SJCRH30 (cell line): ENCODE measurements around the gene RNU1-2. TPM values are rescaled to one million over a fixed set of nuclear protein-coding genes. Genes with fewer than 3 reads are reported as not detected.
"Not testable (repeated sequence)": the region's sequence is repeated elsewhere in the genome, so short reads cannot be mapped to it uniquely, and the experiment has no call there.

Source experiments
- DNase-seq, 2 experiments: peaks; one replicate each; pipeline ENCODE4 v3.0.0-alpha.2; 2015 to 2020
- H3K27ac ChIP-seq: fragments of 250-450 bp; sonication (Bioruptor Pico); 2 replicates; pipeline ENCODE4 v1.5.1; 2020; ENCODE audit warnings: mild to moderate bottlenecking, moderate library complexity
- H3K27me3 ChIP-seq: fragments of 250-450 bp; sonication (Bioruptor Pico); 2 replicates; pipeline ENCODE4 v1.5.1; 2020; ENCODE audit warnings: mild to moderate bottlenecking, moderate library complexity
- H3K36me3 ChIP-seq: fragments of 250-450 bp; sonication (Bioruptor Pico); 2 replicates; pipeline ENCODE4 v1.5.1; 2020; ENCODE audit warnings: mild to moderate bottlenecking, moderate library complexity
- H3K4me1 ChIP-seq: fragments of 250-450 bp; sonication (Bioruptor Pico); 2 replicates; pipeline ENCODE4 v1.5.1; 2020; ENCODE audit warnings: mild to moderate bottlenecking, moderate library complexity
- H3K4me3 ChIP-seq: fragments of 250-450 bp; sonication (Bioruptor Pico); 2 replicates; pipeline ENCODE4 v1.5.1; 2020; ENCODE audit warnings: mild to moderate bottlenecking, moderate library complexity
- H3K9me3 ChIP-seq: fragments of 250-450 bp; sonication (Bioruptor Pico); replicated peaks from 2 replicates; pipeline ENCODE4 v1.5.1; 2020; ENCODE audit warnings: mild to moderate bottlenecking, moderate library complexity
- total RNA-seq: library from RNA; depleted of rRNA; stranded (reverse); fragments of >200 nt; shearing (Covaris generic); gene quantifications from 2 replicates; pipeline ENCODE4 v1.2.3, GENCODE V29; 2014

Gene RNU1-2
- total RNA-seq, 1 experiment from 2014 or later, result under 0.01 TPM

DNA sequence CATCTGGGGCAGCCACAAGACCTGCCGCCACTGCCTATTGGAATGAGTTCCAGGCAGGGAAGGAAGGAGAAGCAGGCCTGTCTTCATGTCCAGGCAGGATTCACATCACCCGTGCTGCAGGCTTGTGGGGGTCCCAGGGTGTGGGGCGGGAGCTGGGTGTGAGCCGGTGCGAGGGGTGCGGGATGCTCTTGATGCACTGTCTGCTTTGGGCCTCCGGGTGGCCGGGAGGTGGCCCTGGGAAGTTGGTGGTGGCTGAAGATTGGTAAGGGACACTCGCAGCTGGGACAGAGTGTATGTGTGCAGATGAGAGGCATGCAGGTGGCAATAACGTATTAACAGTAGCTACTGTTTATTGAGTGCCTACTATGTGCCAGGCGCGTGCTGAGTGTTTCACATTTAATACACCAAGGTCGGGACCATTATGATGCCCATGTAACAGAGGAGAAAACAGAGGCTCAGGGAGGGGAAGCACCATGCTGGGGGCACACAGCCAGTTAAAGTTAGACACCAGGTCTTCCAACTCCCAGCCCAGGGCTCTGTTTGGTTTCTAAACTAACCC lies 29.2 kb downstream of the RNU1-2 start:
- H3K36me3 ChIP-seq, result no peaks in the 10 kb centered on the region
- H3K27ac ChIP-seq, result no peak overlapping the region
- H3K9me3 ChIP-seq, result no peaks in the 10 kb centered on the region
- H3K4me1 ChIP-seq, result peaks cover 11% of the 10 kb centered on the region; the same call in 1 of the 2 replicates
- H3K27me3 ChIP-seq, result no peaks in the 10 kb centered on the region
- no peak for DNase-seq
- H3K4me3 ChIP-seq, result no peak overlapping the region

DNA sequence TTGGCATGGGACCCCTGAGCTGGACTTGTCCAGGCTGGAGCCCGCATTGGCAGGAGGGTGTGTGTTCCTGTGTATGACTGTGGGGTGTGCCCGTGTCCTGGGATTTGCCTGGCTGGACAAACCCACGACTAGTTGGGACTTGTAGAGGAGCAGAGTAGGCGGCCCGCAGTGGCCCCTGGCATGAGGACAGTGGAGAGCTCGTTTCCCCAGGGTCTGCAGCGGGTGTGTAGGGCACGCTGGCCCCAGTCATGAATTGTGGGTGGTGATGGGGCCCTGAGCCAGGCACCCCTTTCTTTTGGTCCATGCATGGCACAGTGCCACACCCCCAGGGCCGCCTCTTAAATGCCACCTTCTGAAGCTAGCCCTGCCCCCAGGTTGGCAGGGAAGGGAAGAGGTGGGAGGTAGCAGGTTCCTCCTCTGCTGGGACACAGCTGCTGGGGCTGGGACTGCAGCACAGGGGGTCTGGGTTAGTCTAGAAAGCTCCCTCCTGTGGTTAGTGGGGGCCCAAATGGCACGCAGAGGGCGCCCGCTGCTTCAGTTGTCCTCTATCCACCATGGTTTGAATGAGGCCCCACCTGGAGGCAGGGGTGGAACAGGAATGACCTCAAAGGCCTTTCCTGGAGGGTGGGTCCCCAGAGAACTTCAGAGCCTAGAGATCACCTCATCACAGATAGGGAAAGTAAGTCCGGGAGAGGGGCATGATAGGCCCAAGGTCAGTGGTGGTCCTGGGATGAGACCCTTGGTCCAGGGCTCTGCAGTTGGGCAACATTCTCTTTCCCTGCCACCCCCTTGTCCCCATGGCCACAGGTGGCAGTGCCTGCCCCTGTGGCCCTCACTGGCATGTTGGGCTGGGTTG lies 30.1 kb downstream of the RNU1-2 start:
- no peaks in the 10 kb centered on the region for H3K27me3 ChIP-seq
- H3K27ac ChIP-seq, result no peak overlapping the region
- no peaks in the 10 kb centered on the region for H3K9me3 ChIP-seq
- no peak for DNase-seq
- no peaks in the 10 kb centered on the region for H3K36me3 ChIP-seq
- no peak overlapping the region for H3K4me3 ChIP-seq
- peaks cover 11% of the 10 kb centered on the region; the same call in 1 of the 2 replicates for H3K4me1 ChIP-seq

DNA sequence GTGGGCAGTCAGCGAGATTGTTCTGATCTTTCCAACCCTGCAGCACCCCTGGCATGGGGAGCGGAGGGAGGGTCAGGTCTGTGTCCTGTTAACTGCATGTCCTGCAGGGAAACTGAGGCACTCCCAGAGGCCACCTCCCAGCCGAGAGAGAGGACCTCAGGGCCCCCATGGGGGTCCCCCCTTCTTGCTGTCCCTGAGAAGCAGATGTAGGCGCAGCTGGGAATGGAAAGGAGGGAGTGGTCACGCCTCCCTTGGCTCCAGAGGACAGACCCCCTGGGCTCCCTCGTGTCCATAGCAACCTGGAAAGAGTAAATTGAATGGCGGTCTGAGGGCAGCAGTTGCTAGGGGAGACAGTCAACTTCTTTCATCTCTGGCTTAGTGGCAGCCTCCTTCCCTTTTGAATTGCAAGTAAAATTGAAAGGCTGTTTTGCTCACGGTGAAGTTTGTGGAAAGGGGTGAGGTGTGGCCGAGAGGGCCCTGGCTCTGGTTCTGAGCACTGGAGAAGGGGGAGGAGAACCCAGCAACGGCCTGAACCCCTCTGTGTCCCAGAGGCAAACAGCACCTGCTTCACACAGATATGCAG lies 30.8 kb downstream of the RNU1-2 start:
- no peak for DNase-seq
- no peaks in the 10 kb centered on the region for H3K36me3 ChIP-seq
- peaks cover 7% of the 10 kb centered on the region; the same call in 1 of the 2 replicates for H3K4me1 ChIP-seq
- H3K9me3 ChIP-seq, result no peaks in the 10 kb centered on the region
- no peaks in the 10 kb centered on the region for H3K27me3 ChIP-seq
- H3K4me3 ChIP-seq, result no peak overlapping the region
- H3K27ac ChIP-seq, result no peak overlapping the region

DNA sequence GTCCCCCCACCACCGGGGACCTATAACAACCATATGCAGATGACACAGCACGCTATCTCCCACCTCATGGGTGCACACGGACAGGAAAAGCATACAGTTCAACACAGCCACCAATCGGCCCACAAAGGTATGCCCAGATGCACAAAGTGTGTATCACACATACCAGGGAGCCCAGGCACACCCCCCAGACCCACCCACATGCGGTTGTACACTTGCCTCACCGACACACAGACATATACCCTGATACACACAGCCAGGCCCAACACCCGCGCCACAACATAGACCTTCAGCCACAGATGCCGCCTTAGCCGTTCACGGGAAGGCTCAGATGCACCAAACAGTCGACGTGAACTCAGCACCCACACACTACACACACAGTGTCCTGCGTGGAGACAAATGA lies 31.5 kb downstream of the RNU1-2 start:
- Histone ChIP-seq H3K9me3 (no peaks in the 10 kb centered on the region), H3K27me3 (no peaks in the 10 kb centered on the region), H3K36me3 (no peaks in the 10 kb centered on the region), H3K4me3 (no peak overlapping the region), H3K4me1 (no peaks in the 10 kb centered on the region; the same call in 1 of the 2 replicates), H3K27ac (no peak overlapping the region)
- DNase-seq, result no peak

DNA sequence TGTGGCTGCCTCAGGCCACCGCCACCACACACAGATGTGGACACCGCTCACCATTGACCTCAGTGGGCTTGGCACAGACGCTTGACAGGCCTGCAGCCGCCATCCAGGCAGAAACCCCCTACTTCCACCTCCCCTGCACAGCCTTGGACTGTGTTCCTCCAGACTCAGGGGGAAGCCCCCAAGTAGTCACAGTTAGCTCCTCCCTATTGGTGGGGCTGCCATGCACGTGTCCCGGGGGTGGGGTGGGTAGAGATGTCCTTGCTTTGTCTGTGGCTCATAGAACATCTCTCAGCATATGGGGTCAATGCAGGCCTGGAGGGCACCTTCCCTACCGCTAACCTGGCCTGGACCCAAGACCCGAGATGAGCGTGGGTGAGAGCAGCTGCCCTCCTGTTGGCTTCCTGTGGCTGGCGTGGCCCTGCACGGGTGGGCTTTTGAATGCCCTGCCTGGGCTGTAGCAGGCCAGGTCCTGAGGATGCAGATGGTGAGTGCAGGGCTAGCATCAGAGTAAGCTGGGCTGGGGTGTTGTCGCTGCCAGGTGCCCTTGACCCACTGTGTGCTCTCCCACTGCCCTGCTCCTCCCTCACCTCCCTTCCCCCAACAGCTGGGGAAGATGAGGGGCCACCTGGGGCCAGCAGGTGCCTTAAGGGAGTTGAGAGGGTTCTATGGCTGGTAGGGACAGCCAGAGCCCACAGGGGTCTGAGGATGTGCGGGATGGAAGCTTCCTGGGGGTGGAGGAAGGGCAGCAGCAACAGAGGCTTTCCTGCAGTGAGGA lies 32.1 kb downstream of the RNU1-2 start:
- H3K36me3 ChIP-seq, result no peaks in the 10 kb centered on the region
- H3K4me3 ChIP-seq, result no peak overlapping the region
- H3K27ac ChIP-seq, result no peak overlapping the region
- DNase-seq, result no peak
- H3K4me1 ChIP-seq, result no peaks in the 10 kb centered on the region
- no peaks in the 10 kb centered on the region for H3K27me3 ChIP-seq
- no peaks in the 10 kb centered on the region for H3K9me3 ChIP-seq

DNA sequence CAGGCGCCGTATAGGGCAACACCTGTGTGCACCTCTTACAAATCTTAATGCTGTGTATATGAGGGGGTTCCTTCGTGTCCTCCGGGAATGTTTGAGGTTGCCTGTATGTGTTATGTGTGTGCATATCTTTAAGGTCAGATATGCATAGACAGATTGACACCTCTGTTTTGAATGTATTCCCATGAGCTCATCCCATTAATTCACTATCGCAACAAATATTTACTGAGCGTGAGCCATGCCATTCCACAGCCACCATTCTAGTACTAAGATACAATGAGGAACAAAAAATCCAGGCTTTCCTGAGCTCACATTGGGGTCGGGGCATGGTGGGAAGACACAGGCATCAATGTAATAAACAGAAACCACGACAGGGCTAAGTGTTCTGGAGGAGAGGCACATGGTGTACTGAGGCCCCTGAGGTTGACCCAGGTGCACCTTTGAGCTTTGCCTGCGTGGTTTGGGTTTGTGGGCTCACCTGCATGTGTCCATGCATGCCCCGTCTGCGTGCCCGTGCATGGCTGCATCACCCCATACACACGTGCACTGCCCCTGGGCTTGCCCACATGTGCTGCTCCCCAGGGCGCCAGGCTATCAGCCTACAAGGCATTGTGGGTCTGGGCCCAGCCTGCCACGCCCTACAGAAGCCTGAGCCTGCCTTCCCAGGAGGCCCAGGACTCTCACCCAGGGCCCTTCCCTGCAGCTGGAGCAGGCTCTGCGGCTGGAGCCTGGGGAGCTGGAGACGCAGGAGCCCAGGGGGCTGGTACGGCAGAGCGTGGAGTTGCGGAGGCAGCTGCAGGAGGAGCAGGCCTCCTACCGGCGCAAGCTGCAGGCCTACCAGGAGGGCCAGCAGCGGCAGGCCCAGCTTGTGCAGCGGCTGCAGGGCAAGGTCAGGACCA lies 33.6 kb downstream of the RNU1-2 start:
- not testable (repeated sequence) for H3K36me3 ChIP-seq, H3K9me3 ChIP-seq, H3K27me3 ChIP-seq, H3K4me3 ChIP-seq, H3K27ac ChIP-seq, H3K4me1 ChIP-seq
- peak; percentile 33 to 50 for DNase-seq

GRCh38 chr1:16931206-16931934 lies 35.6 kb downstream of the RNU1-2 start:
- not testable (repeated sequence) for DNase-seq, H3K27me3 ChIP-seq, H3K36me3 ChIP-seq, H3K4me1 ChIP-seq, H3K9me3 ChIP-seq, H3K4me3 ChIP-seq, H3K27ac ChIP-seq

DNA sequence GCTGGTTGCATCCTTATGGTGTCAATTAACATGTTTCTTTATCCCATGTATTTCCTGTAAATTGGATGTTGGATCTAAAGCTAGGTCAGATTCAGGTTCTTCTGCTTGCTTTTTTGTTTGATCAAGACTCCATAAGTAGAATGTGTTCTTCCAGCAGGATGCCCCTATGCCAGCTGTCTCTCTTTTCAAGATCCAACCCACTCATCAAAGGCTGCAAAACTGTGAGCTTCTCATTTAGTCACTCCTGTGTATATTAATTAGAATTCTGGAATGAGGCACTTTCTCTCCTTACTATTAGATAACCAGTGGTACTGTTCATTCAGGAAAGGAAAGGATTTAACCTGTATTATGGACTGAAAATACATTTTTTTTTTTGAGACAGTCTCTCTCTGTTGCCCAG lies 38.2 kb downstream of the RNU1-2 start:
- H3K27ac ChIP-seq, H3K27me3 ChIP-seq, H3K9me3 ChIP-seq, H3K4me1 ChIP-seq, DNase-seq, H3K4me3 ChIP-seq, H3K36me3 ChIP-seq: not testable (repeated sequence)

GRCh38 chr1:16936580-16936979 lies 40.8 kb downstream of the RNU1-2 start:
- H3K27ac ChIP-seq, H3K36me3 ChIP-seq, H3K4me1 ChIP-seq, H3K27me3 ChIP-seq, DNase-seq, H3K9me3 ChIP-seq, H3K4me3 ChIP-seq: not testable (repeated sequence)

- Histone ChIP-seq H3K4me1 (no peaks in the 10 kb centered on the region), H3K27me3 (no peaks in the 10 kb centered on the region), H3K27ac (no peak overlapping the region), H3K36me3 (no peaks in the 10 kb centered on the region), H3K4me3 (no peak overlapping the region), H3K9me3 (no peaks in the 10 kb centered on the region)
- no peak for DNase-seq
Observed at GRCh38 chr1:16938351-16939321, 42.9 kb downstream of the RNU1-2 start.

DNA sequence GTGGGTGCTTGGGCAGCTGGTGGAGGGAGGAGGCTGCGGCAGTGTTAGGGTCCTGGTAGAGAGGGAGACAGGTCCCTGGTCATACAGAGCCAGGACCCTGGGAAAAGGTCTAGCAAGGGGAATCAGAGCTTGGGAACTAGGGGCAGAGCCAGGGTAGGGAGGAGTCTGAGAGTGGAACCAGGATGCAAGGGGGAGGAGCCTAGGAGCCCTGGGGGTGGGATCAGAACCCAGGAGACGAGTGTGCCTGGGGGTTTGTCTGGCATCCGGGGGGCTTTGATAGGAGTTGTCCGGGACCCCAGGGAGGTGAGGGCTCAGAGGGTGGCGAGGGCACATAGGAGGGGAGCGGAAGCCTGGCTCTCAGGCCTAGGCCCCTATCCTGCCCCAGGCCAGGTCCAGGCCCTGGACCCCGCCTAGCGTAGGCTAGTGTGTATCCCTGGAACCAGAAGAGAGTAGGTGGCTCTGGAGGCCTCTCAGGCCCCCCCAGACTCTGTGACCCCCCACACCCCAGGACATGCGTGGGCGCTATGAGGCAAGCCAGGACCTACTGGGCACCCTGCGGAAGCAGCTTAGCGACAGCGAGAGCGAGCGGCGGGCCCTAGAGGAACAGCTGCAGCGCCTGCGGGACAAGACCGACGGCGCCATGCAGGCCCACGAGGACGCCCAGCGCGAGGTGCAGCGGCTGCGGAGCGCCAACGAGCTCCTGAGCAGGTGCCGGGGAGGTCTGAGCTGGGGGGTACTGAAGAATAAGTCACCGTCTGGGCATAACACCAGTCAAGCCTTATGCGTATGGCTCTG lies 43.8 kb downstream of the RNU1-2 start:
- DNase-seq, H3K9me3 ChIP-seq, H3K27me3 ChIP-seq, H3K4me1 ChIP-seq, H3K36me3 ChIP-seq, H3K4me3 ChIP-seq, H3K27ac ChIP-seq: not testable (repeated sequence)

GRCh38 chr1:16944038-16944437 lies 48.3 kb downstream of the RNU1-2 start:
- Histone ChIP-seq H3K27me3 (no peaks in the 10 kb centered on the region), H3K36me3 (no peaks in the 10 kb centered on the region; the same call in 1 of the 2 replicates), H3K4me1 (peaks cover 8% of the 10 kb centered on the region; the same call in 1 of the 2 replicates), H3K9me3 (no peaks in the 10 kb centered on the region), H3K4me3 (no peak overlapping the region), H3K27ac (no peak overlapping the region)
- DNase-seq, result no peak
